GM23338 (cell line): ENCODE results near the gene PPARD. TPM values are rescaled to one million over a fixed set of nuclear protein-coding genes. Genes with fewer than 3 reads are reported as not detected.

Experiments used
- ATAC-seq: fragments of 200-7000 bp; cut with Tn5 transposase; 3 replicates; pipeline ENCODE4 v1.9.1; 2020
- DNase-seq: peaks from one replicate; pipeline ENCODE4 v3.0.0-alpha.2; 2015; ENCODE audit warnings: low spot score
- H2AFZ ChIP-seq: fragments of 200-600 bp; sonication (generic); 2 replicates; pipeline ENCODE4 v1.8.0; 2016; ENCODE audit warnings: antibody characterized with exemption, mild to moderate bottlenecking, moderate library complexity
- H3F3A ChIP-seq: fragments of 200-600 bp; sonication (generic); replicated peaks from 2 replicates; pipeline ENCODE4 v1.8.0; 2017; ENCODE audit warnings: antibody characterized with exemption, mixed run types, low read depth
- H3K27ac ChIP-seq: fragments of 200-600 bp; sonication (generic); 2 replicates; pipeline ENCODE4 v1.6.1; 2016; ENCODE audit warnings: low read depth
- H3K27me3 ChIP-seq: fragments of 200-600 bp; sonication (generic); 2 replicates; pipeline ENCODE4 v1.8.0; 2016; ENCODE audit warnings: mild to moderate bottlenecking, mixed run types, moderate library complexity; ENCODE audit not compliant: insufficient read depth
- H3K36me3 ChIP-seq: fragments of 200-600 bp; sonication (generic); 2 replicates; pipeline ENCODE4 v1.8.0; 2016; ENCODE audit warnings: mild to moderate bottlenecking; ENCODE audit not compliant: insufficient read depth
- H3K4me1 ChIP-seq: fragments of 200-600 bp; sonication (generic); 2 replicates; pipeline ENCODE4 v1.8.0; 2016; ENCODE audit warnings: mild to moderate bottlenecking, moderate library complexity; ENCODE audit not compliant: insufficient read depth
- H3K4me2 ChIP-seq: fragments of 200-600 bp; sonication (generic); 2 replicates; pipeline ENCODE4 v1.7.1; 2017; ENCODE audit warnings: mixed run types
- H3K4me3 ChIP-seq: fragments of 200-600 bp; sonication (generic); 2 replicates; pipeline ENCODE4 v1.6.1; 2016; ENCODE audit warnings: mixed run types
- H3K79me2 ChIP-seq: fragments of 200-600 bp; sonication (generic); replicated peaks from 2 replicates; pipeline ENCODE4 v1.8.0; 2017; ENCODE audit warnings: mild to moderate bottlenecking; ENCODE audit not compliant: insufficient read depth
- H3K9me2 ChIP-seq: fragments of 200-600 bp; sonication (generic); 2 replicates; pipeline ENCODE4 v1.8.0; 2017; ENCODE audit not compliant: insufficient read depth
- H4K20me1 ChIP-seq: fragments of 200-600 bp; sonication (generic); replicated peaks from 2 replicates; pipeline ENCODE4 v1.8.0; 2017; ENCODE audit warnings: mild to moderate bottlenecking; ENCODE audit not compliant: insufficient read depth
- H3K27ac Mint-ChIP-seq: 2 replicates; pipeline ENCODE4 v1.8.0; 2020; ENCODE audit warnings: inconsistent platforms, mild to moderate bottlenecking, moderate library complexity, mixed read lengths
- H3K27me3 Mint-ChIP-seq: 3 replicates; pipeline ENCODE4 v1.8.0; 2022; ENCODE audit warnings: low read depth, mild to moderate bottlenecking, moderate library complexity, mixed read lengths, inconsistent platforms; ENCODE audit not compliant: insufficient read depth, poor library complexity
- H3K36me3 Mint-ChIP-seq: 3 replicates; pipeline ENCODE4 v1.8.0; 2021; ENCODE audit warnings: low read depth, mild to moderate bottlenecking, inconsistent platforms, moderate library complexity, mixed read lengths
- H3K4me1 Mint-ChIP-seq: 3 replicates; pipeline ENCODE4 v1.8.0; 2020; ENCODE audit warnings: mild to moderate bottlenecking, inconsistent platforms, mixed read lengths
- H3K4me3 Mint-ChIP-seq: 3 replicates; pipeline ENCODE4 v1.8.0; 2021; ENCODE audit warnings: moderate library complexity, mild to moderate bottlenecking, inconsistent platforms, mixed read lengths
- H3K9me3 Mint-ChIP-seq: 3 replicates; pipeline ENCODE4 v1.8.0; 2020; ENCODE audit warnings: moderate library complexity, mild to moderate bottlenecking, inconsistent platforms, mixed read lengths
- CREB1 ChIP-seq: fragments of 250-450 bp; sonication (Bioruptor Pico); IDR thresholded peaks from 2 replicates; pipeline ENCODE4 v1.5.0; 2020; ENCODE audit warnings: low read depth, mild to moderate bottlenecking, moderate library complexity
- CTCF ChIP-seq, 2 experiments: fragments of 200-600 bp in 1 of 2; sonication (generic) in 1 of 2; conservative IDR thresholded peaks; 2 replicates each; pipeline versions ENCODE4 v1.5.1 to v1.6.1; 2016 to 2017; ENCODE audit warnings: antibody characterized with exemption in 2 of 2, low read depth in 2 of 2, mild to moderate bottlenecking in 2 of 2, moderate library complexity in 1 of 2
- ETS1 ChIP-seq: IDR thresholded peaks from 2 replicates; pipeline ENCODE4 v1.6.1; 2016; ENCODE audit warnings: antibody characterized with exemption
- EZH2 ChIP-seq: fragments of 200-600 bp; sonication (generic); IDR thresholded peaks from one replicate; pipeline ENCODE4 v1.8.0; 2017; ENCODE audit warnings: antibody characterized with exemption, mild to moderate bottlenecking, low read depth; ENCODE audit not compliant: unreplicated experiment
- POLR2AphosphoS5 ChIP-seq: IDR thresholded peaks from 2 replicates; pipeline ENCODE4 v1.6.1; 2016; ENCODE audit warnings: antibody characterized with exemption, low read depth
- REST ChIP-seq: IDR thresholded peaks from one replicate; pipeline ENCODE4 v1.6.1; 2018; ENCODE audit warnings: antibody characterized with exemption; ENCODE audit not compliant: unreplicated experiment
- STAT1 ChIP-seq: IDR thresholded peaks from one replicate; pipeline ENCODE4 v1.6.1; 2016; ENCODE audit warnings: antibody characterized with exemption; ENCODE audit not compliant: unreplicated experiment
- polyA plus RNA-seq: library from polyadenylated mRNA; unstranded; fragments of >200 nt; fragmentation: Nextera tagmentation; extraction: Ambion mirVana; gene quantifications from 2 replicates; pipeline ENCODE4 v1.2.1, GENCODE V29; 2016
- total RNA-seq: library from RNA; depleted of rRNA; stranded (reverse); fragments of >200 nt; shearing (Covaris generic); gene quantifications from 2 replicates; pipeline ENCODE4 v1.2.3, GENCODE V29; 2014

The PPARD gene
- total and polyA plus RNA-seq, 2 experiments from 2014 or later, result 5.1 to 9.7 TPM

GRCh38 chr6:35448191-35448590 lies 105.8 kb downstream of the PPARD start:
- 0 out of 2 replicates have a peak, but pooled peaks cover under 1% of the 10 kb centered on the region for H3K79me2 ChIP-seq
- TF ChIP-seq EZH2 (no peak), POLR2AphosphoS5 (no peak), REST (no peak), STAT1 (no peak), CREB1 (CRISPR knock-in tag) (no peak)
- H4K20me1 ChIP-seq, result no peaks in the 10 kb centered on the region
- H2AFZ ChIP-seq, result no peak overlapping the region
- Mint-ChIP-seq H3K36me3 (no peaks in the 10 kb centered on the region; the same call in 2 of the 3 replicates), H3K4me3 (no peak overlapping the region), H3K27ac (no peak overlapping the region), H3K4me1 (peaks cover 13% of the 10 kb centered on the region), H3K9me3 (no peaks in the 10 kb centered on the region), H3K27me3 (peaks cover 8% of the 10 kb centered on the region)
- H3K4me2 ChIP-seq, result no peak overlapping the region
- no peaks in the 10 kb centered on the region for H3K36me3 ChIP-seq
- peaks cover 10% of the 10 kb centered on the region for H3K4me1 ChIP-seq
- ATAC-seq (no peak), DNase-seq (no peak)
- H3K9me2 ChIP-seq, result no peaks in the 10 kb centered on the region
- H3K27ac ChIP-seq, result no peak overlapping the region
- H3F3A ChIP-seq, result 0 out of 2 replicates have a peak, but pooled peaks cover 3% of the 10 kb centered on the region
- no peak overlapping the region for H3K4me3 ChIP-seq
- peaks cover 4% of the 10 kb centered on the region; the same call in 1 of the 2 replicates for H3K27me3 ChIP-seq

GRCh38 chr6:35449287-35449881 lies 107.0 kb downstream of the PPARD start:
- peak; percentile 93 for DNase-seq

More at GRCh38 chr6:35449287-35449881, 107.0 kb downstream of the PPARD start:
- H3K79me2 ChIP-seq, result peaks cover 6% of the 10 kb centered on the region; the same call in 1 of the 2 replicates
- TF ChIP-seq ETS1, result no peak
- TF ChIP-seq CTCF (conservative IDR thresholded peaks at IDR 0.05; ENCODE audit: low read depth in 2 of 2), result peak; percentile 72 to 77
- no peak overlapping the region for H2AFZ ChIP-seq
- peaks cover 6% of the 10 kb centered on the region for H3K27me3 Mint-ChIP-seq
- ATAC-seq, result peak; percentile 62
- H3K27ac Mint-ChIP-seq, result no peak overlapping the region
- H4K20me1 ChIP-seq, result no peaks in the 10 kb centered on the region; the same call in 1 of the 2 replicates
- no peaks in the 10 kb centered on the region for H3K9me3 Mint-ChIP-seq
- no peaks in the 10 kb centered on the region; the same call in 2 of the 3 replicates for H3K36me3 Mint-ChIP-seq
- no peak overlapping the region for H3K27ac ChIP-seq
- H3K36me3 ChIP-seq, result no peaks in the 10 kb centered on the region
- no peak overlapping the region for H3K4me3 Mint-ChIP-seq
- H3K4me2 ChIP-seq, result no peak overlapping the region
- 0 out of 2 replicates have a peak, but pooled peaks cover 3% of the 10 kb centered on the region for H3F3A ChIP-seq
- H3K9me2 ChIP-seq, result no peaks in the 10 kb centered on the region
- H3K4me1 Mint-ChIP-seq, result peaks cover 25% of the 10 kb centered on the region
- peaks cover 22% of the 10 kb centered on the region for H3K4me1 ChIP-seq
- no peak overlapping the region for H3K4me3 ChIP-seq
- H3K27me3 ChIP-seq, result peaks cover 9% of the 10 kb centered on the region; the same call in 1 of the 2 replicates
